Stomach (tissue), 9 donors: ENCODE measurements around the gene CENPP. TPM values are rescaled to one million over a fixed set of nuclear protein-coding genes. Genes with fewer than 3 reads are reported as not detected.
A peak's percentile ranks its signal among the peaks of the same experiment; 100 is the strongest.

Source experiments
- DNase-seq, 2 donors: peaks; one replicate each; pipeline versions ENCODE4 v3.0.0 to v3.0.0-alpha.2; 2013 to 2019
- H3K27ac ChIP-seq, 5 donors: fragments of 200-600 bp in 4 of 5; sonication (generic) in 4 of 5; one replicate each; pipeline ENCODE4 v1.5.1; 2013 to 2019; ENCODE audit warnings: mild to moderate bottlenecking in 1 of 5, moderate library complexity in 1 of 5
- H3K27me3 ChIP-seq, 3 donors: fragments of 200-600 bp; sonication (generic); one replicate each; pipeline ENCODE4 v1.5.1; 2017 to 2019; ENCODE audit warnings: mixed run types in 1 of 3
- H3K36me3 ChIP-seq, 4 donors: fragments of 200-600 bp; sonication (generic); 1 replicate in 3 of 4; 2 replicates in 1 of 4; pipeline ENCODE4 v1.5.1; 2016 to 2019
- H3K4me1 ChIP-seq, 4 donors: fragments of 200-600 bp; sonication (generic); one replicate each; pipeline ENCODE4 v1.5.1; 2016 to 2019
- H3K4me3 ChIP-seq, 4 donors: fragments of 200-600 bp; sonication (generic) in 3 of 4; one replicate each; pipeline ENCODE4 v1.5.1; 2016 to 2019; ENCODE audit warnings: mild to moderate bottlenecking in 1 of 4
- H3K9me3 ChIP-seq, 4 donors: fragments of 200-600 bp; sonication (generic); one replicate each; pipeline ENCODE4 v1.5.1; 2016 to 2019
- CTCF ChIP-seq, 7 experiments: fragments of 450-650 bp in 4 of 7; fragments of 200-600 bp in 3 of 7; sonication (generic) in 3 of 7; IDR thresholded peaks; one replicate each; pipeline ENCODE4 v1.5.1; 2016 to 2019; ENCODE audit warnings: antibody characterized with exemption in 7 of 7, control low read depth in 2 of 7, mild to moderate bottlenecking in 1 of 7
- EP300 ChIP-seq: sonication (generic); formaldehyde crosslinking; IDR thresholded peaks from one replicate; pipeline ENCODE4 v1.6.1; 2017; ENCODE audit warnings: antibody characterized with exemption
- POLR2A ChIP-seq, 4 donors: fragments of 450-650 bp; IDR thresholded peaks; one replicate each; pipeline ENCODE4 v1.6.1; 2016; ENCODE audit warnings: antibody characterized with exemption in 4 of 4, control low read depth in 2 of 4, mild to moderate bottlenecking in 1 of 4, moderate library complexity in 1 of 4
- POLR2AphosphoS5 ChIP-seq, 3 donors: sonication (generic); formaldehyde crosslinking; IDR thresholded peaks; one replicate each; pipeline ENCODE4 v1.6.1; 2016; ENCODE audit warnings: antibody characterized with exemption in 3 of 3
- WGBS, 5 donors: extraction: QIAGEN DNeasy Blood & Tissue Kit in 3 of 5; methylation state at CpG; one replicate each; pipeline versions ENCODE4 v1.1.5 to v1.1.7; 2013 to 2018; 5-methylcytosine and 5-hydroxymethylcytosine counted together
- intact Hi-C: fragments of 100-400 bp; cut with DNase I; formaldehyde crosslinking; loops from one replicate; pipeline ENCODE4 v1.15.1; 2023; ENCODE audit warnings: low total_unique reads
- polyA plus RNA-seq, 3 donors: library from polyadenylated mRNA; stranded (reverse); fragments of 200-250 nt; gene quantifications; one replicate each; pipeline ENCODE4 v1.2.3, GENCODE V29; 2013
- total RNA-seq, 5 donors: library from RNA; depleted of rRNA; stranded (reverse); fragments of >200 nt; gene quantifications; one replicate each; pipeline versions ENCODE4 v1.1.0 to v1.2.3, GENCODE V29; 2014 to 2016
- donor health status: healthy with polysubstance abuse.
- donor health status: Bipolar disorder and iron deficiency.
- donor health status: healthy.

The CENPP gene
- total and polyA plus RNA-seq, 8 donors, result 1.3 to 37.9 (median 3.2) TPM

- 81 to 93% (median 90%) methylated on average over 5 to 8 of the region's 8 CpGs for WGBS, 5 donors
- intact Hi-C loops, result no loop called here
- no peak overlapping the region for H3K4me3 ChIP-seq
These were observed 314.8 kb downstream of the CENPP start for GRCh38 chr9:92640398-92641091.

GRCh38 chr9:92641092-92641809 lies 315.5 kb downstream of the CENPP start:
- no peak for TF ChIP-seq CTCF (IDR thresholded peaks at IDR 0.05)
- no peak for TF ChIP-seq POLR2A (IDR thresholded peaks at IDR 0.05)
- TF ChIP-seq POLR2AphosphoS5 (IDR thresholded peaks at IDR 0.05), result no peak
- no peak for TF ChIP-seq EP300
- DNase-seq, result peak in 1 of 2 donors; percentile 13
- Histone ChIP-seq H3K27me3 (no peaks in the 10 kb centered on the region), H3K4me1 (no peaks in the 10 kb centered on the region), H3K9me3 (no peaks in the 10 kb centered on the region), H3K36me3 (peaks cover 66 to 100% (median 100%) of the 10 kb centered on the region in 4 donors), H3K27ac (no peak overlapping the region), H3K4me3 (no peak overlapping the region)
- WGBS, 5 donors, result 93 to 96% (median 95%) methylated on average over 13 to 20 of the region's 20 CpGs
- intact Hi-C loops, result no loop called here

More at GRCh38 chr9:92640398-92641091, 314.8 kb downstream of the CENPP start:
- DNase-seq, result peak in 1 of 2 donors; percentile 10
- Histone ChIP-seq H3K27me3 (no peaks in the 10 kb centered on the region), H3K27ac (no peak overlapping the region), H3K9me3 (no peaks in the 10 kb centered on the region), H3K36me3 (peaks cover 62 to 100% (median 100%) of the 10 kb centered on the region in 4 donors), H3K4me1 (no peaks in the 10 kb centered on the region)
- no peak for TF ChIP-seq CTCF (IDR thresholded peaks at IDR 0.05)
- no peak for TF ChIP-seq POLR2A (IDR thresholded peaks at IDR 0.05)
- TF ChIP-seq POLR2AphosphoS5 (IDR thresholded peaks at IDR 0.05), result no peak
- no peak for TF ChIP-seq EP300

- intact Hi-C loops, result no loop called here
- TF ChIP-seq EP300 (no peak), POLR2AphosphoS5 (IDR thresholded peaks at IDR 0.05) (no peak), CTCF (IDR thresholded peaks at IDR 0.05) (no peak), POLR2A (IDR thresholded peaks at IDR 0.05) (no peak)
- Histone ChIP-seq H3K9me3 (no peaks in the 10 kb centered on the region), H3K36me3 (peaks cover 60 to 100% (median 100%) of the 10 kb centered on the region in 4 donors), H3K27ac (no peak overlapping the region), H3K4me1 (no peaks in the 10 kb centered on the region), H3K4me3 (no peak overlapping the region), H3K27me3 (no peaks in the 10 kb centered on the region)
- 91 to 97% (median 95%) methylated on average over 5 to 8 of the region's 8 CpGs for WGBS, 5 donors
- peak in 1 of 2 donors; percentile 16 for DNase-seq
These were observed 316.3 kb downstream of the CENPP start for GRCh38 chr9:92642041-92642451.

- no peak for TF ChIP-seq POLR2AphosphoS5 (IDR thresholded peaks at IDR 0.05)
- no peak for TF ChIP-seq CTCF (IDR thresholded peaks at IDR 0.05)
- TF ChIP-seq POLR2A (IDR thresholded peaks at IDR 0.05), result no peak
- no peak for TF ChIP-seq EP300
- Histone ChIP-seq H3K9me3 (no peaks in the 10 kb centered on the region), H3K4me3 (no peak overlapping the region), H3K36me3 (peaks cover 55 to 100% (median 100%) of the 10 kb centered on the region in 4 donors), H3K27me3 (no peaks in the 10 kb centered on the region), H3K27ac (no peak overlapping the region), H3K4me1 (no peaks in the 10 kb centered on the region)
- no peak for DNase-seq
- 96 to 99% (median 98%) methylated on average over 7 of the region's 7 CpGs for WGBS, 5 donors
- intact Hi-C loops, result no loop called here
These were observed 316.8 kb downstream of the CENPP start for GRCh38 chr9:92642564-92642963.
